Left colon (tissue), 2 donors: ENCODE data around the gene SRPK3. TPM values are rescaled to one million over a fixed set of nuclear protein-coding genes. Genes with fewer than 3 reads are reported as not detected.

ENCODE experiments used
- ATAC-seq: fragments of 200-7000 bp; cut with Tn5 transposase; one replicate; pipeline ENCODE4 v1.9.1; 2020; ENCODE audit warnings: mild to moderate bottlenecking, moderate library complexity
- DNase-seq, 2 donors: peaks; one replicate each; pipeline ENCODE4 v3.0.0-alpha.2; 2020
- intact Hi-C, 2 donors: fragments of 100-400 bp; cut with DNase I in 1 of 2; cut with micrococcal nuclease in 1 of 2; formaldehyde crosslinking; loops; one replicate each; pipeline versions ENCODE4 v1.11.2 to v1.14.0; 2022; cut with DNase I, micrococcal nuclease
- total RNA-seq, 2 donors: library from RNA; stranded (reverse); fragmentation: NEBNext Ultra II Directional; extraction: Animal tissue kit (Norgen Biotek cat#: 25700); gene quantifications; one replicate each; pipeline ENCODE4 v1.2.1, GENCODE V29; 2021
- donor health status: DM: no; HTN: no; CAD: no.
- donor health status: DM: yes; HTN: yes; CAD: no.

SRPK3 gene
- total RNA-seq, 2 donors from 2014 or later, result 1.4 to 1.7 TPM

DNA sequence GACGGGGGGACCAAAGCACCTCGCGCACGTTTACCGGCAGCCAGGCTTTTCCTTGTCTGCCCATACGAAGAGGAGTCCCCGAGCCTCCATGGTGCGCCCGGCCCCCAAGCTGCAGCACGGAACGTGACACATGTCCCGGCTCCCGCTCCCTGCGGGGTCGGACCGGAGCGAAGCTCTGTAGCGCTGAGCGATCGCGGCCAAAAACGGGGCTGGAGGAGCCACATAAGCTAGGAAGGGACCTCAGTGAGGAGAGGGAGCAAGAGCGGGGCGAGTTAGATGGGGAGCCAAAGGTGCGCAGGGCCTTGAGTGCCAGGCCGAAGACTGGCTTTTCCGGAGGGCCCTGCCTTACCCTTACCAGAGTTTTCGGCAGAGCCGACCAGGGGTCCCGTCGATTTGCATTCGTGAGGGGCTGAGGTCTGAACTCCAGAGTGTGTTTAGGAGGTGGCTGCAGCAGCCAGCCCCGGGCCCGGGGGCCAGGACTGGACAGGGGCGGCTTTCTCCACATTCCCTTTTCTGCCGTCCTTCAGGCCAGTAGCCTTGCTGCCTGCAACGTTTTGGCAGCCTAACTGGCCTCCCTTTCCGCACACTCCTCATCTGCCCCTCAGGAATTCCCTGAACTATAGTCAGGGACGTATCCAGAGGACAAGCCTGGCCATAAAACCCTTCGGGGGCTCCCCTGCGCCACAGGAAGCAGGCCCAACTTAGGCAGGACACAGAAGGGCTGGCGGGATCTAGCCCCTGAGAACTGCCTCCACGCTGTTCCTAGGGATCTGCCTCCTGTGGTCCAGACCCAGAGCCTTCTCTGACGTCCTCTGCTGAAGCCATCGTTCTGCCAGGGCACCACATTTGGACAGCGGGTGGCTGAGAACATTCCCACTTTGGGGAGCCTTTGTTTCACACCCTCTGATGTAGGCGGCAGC, 14.3 kb downstream of the SRPK3 start:
- intact Hi-C loops, result no loop called here
- ATAC-seq (peak; percentile 10), DNase-seq (no peak)

DNA sequence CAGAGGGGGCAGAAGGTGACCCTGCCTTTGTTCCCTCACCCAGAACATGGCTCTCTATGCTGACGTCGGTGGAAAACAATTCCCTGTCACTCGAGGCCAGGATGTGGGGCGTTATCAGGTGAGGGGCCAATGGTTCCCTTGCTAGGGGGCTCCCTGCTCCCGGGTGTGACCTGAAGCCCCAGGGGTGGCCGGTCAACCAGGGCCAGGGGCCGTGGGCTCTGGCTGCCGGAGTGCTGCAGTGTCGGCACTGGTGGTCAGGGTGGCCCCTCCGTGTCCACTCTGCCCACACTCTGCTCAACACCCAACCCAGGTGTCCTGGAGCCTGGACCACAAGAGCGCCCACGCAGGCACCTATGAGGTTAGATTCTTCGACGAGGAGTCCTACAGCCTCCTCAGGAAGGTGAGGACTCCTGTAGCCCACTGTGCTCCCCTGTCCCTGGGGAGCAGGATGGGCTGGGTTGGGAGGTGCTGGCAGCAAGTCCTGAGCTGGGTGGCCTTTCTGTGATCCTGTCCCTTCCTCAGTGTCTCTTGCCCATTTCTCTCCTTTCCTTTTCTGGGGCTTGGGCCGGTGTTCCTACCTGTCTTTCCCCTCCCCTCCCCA, 16.7 kb downstream of the SRPK3 start:
- DNase-seq (no peak), ATAC-seq (no peak)
- intact Hi-C loops, result no loop called here

DNA sequence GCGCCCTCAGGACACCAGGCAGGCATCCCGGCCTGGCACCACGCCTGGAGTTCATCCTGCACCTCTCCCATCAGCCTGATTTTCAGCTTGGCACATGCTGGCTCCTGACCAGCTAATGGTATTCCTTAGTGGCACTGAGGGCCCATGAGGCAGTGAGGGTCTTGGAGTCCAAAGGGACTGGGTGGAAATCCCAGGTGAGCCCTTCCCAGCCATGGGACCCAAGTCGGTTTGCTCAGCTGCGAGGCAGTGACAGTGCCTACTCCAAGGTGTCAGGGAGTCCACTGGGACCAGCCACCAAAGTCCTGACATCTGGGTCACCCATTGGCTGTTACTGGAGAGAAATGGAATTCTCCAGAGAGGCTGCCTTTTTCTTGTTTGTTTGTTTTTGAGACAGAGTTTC, 18.5 kb downstream of the SRPK3 start:
- DNase-seq (no peak), ATAC-seq (no peak)

DNA sequence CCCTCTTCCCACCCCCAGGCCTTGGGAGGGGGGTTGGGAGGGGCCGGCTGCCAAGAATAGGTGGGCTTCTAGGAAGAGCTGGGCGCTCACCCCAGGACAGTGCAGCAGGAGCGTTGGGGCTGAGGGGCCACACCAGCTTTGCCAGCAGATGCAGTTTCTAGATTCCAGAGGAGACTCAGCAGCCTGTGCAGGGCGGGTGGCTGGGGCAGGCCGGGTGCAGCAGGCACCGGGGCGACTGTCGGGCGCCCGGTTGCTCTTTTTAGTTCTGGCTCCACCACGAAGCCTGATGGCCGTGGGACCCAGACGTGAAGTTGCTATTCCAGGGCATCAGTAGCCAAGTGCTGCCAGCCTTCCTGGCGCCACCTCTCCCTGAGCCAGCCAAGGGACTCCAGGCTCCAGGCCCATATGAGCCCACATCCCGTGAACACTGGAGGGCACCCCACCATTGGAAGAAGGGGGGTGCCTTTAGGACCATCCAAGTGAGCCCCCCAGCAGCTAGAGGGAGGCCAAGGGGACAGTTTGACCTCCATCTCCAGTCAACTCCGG, 19.4 kb downstream of the SRPK3 start:
- DNase-seq (no peak), ATAC-seq (no peak)
- intact Hi-C loops, result no loop called here

More for the DNA sequence above, 18.5 kb downstream of the SRPK3 start:
- intact Hi-C loops, result no loop called here

DNA sequence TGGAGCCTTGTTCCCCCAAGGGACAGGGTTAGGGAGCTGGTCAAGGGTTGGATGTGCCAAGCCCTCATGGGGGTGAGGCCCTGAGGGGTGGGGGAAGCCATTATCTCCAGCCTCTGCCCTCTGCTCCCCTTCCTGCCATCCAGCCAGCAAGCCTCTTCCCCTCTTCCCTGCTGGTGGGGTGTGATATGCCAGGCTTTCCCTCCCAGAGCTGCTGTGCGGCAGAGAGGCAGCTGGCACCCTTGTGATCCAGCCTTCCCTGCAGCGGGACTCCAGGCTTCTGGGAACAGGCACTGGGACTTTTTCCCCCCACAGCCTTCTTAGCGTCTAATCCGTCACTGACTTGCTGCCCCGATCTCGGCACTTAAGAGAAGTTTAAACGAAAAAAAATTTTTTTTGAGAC, 19.9 kb downstream of the SRPK3 start:
- intact Hi-C loops, result no loop called here
- DNase-seq, result no peak
- ATAC-seq, result no peak

DNA sequence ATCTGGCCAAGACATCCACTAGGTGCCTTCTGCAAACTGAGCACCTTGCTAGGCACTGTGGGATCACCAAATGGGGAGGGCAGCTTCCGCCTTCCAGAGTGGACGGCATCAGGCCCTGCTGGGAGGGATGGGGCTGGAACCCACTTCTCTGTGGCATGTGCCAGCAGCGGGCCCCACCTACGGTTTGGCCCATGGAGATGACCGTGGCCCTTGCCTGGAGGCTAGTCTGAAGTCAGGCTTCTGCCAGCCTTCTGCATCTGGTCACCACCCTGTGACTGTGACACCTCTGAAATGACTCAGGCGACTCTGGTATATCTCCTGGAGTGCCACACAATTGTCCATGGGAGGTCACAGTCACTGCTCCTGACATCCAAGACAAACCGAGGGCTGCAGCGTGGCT, 20.8 kb downstream of the SRPK3 start:
- no peak for ATAC-seq
- intact Hi-C loops, result no loop called here
- DNase-seq, result no peak

DNA sequence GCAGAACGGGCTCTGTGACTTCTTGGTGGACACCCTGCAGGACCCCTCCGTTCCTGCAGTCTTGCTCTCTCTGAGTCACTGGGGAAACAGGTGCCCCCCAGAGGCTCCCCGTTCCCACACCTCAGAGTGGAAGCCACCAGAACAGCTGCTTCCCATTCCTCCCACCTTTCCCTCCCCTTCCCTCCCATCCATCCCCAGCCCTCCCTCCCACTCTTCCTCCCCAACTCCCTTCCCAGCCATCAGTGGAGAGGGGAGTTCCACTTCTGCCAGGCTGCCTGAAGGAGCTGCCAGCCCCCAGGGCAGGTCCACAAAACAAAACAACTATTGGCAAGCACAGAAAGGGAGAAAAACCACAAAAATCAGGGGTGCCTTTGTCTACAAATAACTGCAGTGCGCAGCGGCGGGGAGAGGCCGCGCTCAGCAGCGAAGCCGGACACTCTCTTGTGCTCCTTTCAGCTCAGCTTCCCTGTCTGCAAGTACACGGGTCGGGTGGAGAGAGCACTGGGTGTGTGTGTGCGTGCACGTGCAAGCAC, 21.7 kb downstream of the SRPK3 start:
- DNase-seq (no peak), ATAC-seq (no peak)
- intact Hi-C loops, result no loop called here

DNA sequence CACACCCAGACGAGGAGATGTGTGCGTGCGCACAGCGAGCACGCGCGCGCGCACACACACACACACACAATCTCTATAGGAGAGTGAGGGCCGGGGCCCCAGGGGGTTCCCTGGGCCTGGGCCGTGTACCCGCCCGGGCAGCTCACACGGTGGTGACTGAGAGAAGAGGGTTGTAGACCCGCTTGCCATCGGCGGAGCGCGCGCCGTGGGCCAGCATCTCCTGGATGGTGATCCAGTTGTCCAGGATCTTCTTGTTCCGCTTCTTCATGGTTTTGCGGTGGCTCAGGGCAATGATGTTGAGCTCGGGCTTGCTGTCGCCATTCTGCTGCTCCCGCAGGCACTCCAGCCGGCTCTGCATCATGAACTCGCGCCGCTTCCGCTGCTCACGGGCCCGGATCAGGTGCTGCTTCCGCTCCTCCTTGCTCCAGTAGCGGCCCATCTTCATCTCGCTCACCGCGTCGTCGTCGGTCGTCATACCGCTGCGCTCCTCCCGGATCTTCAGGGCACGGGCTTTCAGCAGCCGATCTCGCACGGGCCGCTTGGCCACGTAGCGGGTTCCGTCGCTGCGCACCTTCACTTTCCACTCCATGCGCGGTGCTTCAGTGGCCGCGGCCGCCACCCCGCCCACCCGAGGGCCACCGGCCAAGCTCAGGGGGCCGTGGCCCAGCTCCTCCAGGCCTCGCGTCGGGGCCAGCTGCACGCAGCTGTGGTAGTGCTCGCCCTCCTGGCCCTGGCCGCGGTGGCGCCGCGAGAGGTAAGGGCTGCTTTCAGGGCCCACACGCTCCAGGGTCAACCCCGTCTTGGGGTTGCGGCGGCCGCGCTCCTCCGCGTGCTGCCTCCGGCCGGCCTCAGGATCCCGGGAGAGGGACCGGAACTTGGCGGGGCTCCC, 22.6 kb downstream of the SRPK3 start:
- no peak for DNase-seq
- ATAC-seq, result no peak
- intact Hi-C loops, result no loop called here

DNA sequence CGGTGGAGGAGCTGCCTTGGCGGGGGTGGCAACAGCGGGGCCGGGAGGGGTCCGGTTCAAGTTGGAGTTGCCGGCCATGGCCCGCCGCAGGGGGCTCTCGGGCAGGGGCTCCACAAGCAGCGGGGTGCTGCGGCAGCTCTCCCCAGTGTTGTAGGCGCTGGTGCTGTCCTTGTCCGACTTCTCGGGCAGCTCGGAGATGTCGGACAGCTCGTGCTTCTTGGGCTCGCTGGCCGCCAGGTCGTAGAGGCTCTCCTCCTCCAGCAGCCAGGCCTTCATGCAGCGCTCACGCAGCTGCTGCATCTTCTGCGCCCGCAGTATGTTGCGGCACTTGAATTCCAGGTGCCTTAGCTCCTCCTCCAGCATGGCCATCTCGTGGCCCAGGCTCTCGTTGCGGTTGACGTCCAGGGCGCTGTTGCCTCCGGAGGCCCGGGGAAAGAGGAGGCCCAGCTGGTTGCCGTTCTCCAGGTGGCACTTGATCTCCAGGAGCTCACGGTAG, 23.3 kb downstream of the SRPK3 start:
- intact Hi-C loops, result no loop called here
- DNase-seq (no peak), ATAC-seq (no peak)

DNA sequence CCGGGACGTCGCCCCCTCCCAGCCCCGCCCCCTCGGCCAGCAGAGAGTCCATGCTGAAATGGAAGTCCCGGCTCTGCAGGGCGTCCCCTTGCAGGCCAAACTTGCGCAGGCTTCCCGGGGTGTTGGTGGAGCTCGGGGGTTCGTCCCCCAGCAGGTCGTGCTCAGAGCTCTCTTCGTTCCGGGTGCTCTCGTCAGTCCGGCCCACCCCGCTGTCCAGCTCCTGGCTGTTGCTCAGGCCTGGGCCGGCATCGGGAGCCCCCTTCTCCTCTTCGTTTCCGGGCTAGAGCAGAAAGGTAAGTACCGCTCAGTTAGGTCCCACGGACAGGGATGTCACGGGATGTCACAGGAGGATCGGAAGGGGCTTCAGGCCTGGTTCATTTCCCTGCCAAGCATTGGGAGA, 23.8 kb downstream of the SRPK3 start:
- intact Hi-C loops, result no loop called here
- DNase-seq, result no peak
- ATAC-seq, result no peak

DNA sequence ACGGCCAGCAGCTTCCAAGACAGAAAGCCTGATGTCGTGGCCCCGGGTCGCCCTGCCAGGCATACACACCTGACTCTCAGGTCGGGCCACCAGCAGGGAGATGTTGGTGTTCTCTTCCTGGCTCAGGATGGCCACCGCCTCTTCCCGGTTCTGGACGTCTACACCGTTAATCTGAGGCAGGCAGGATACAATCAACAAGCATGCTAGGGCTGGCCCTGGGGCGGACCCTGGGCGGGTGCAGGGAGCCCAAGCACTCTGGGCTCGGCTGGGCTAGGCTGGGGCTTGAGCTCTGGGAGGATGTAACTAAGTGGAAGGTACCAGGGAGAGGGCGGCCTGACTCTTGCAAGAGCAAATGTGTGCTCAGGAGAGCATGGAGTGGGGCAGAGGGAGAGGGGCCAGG, 24.6 kb downstream of the SRPK3 start:
- DNase-seq, result no peak
- intact Hi-C loops, result no loop called here
- ATAC-seq, result no peak

DNA sequence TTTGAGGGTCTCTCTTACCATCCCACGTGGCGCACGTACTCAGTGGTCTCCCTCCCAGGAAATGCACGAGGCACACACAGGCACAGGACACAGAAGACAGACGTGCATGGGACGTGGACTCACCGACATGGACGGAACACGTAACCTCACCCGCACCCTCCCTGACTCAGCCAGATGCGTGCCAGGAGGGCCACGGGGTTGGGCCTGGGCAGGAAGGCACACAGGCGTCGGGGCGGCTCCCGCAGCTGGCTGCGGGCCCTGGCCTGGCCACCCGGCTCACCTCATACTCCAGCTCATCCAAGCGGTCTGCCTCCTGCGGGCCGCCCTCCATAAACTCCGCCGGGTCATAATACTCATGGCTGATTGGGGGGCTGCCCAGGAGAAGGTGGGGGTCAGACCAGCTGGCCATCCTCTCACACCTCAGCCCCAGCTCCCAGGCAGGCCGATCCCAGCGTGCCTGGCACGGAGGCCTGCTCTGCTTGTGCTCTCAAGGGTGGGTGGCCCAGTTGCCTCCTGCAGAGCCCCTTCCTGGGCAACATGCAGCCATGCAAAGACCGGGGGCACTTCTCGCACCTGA, 26.2 kb downstream of the SRPK3 start:
- ATAC-seq, result no peak
- intact Hi-C loops, result no loop called here
- DNase-seq, result no peak

DNA sequence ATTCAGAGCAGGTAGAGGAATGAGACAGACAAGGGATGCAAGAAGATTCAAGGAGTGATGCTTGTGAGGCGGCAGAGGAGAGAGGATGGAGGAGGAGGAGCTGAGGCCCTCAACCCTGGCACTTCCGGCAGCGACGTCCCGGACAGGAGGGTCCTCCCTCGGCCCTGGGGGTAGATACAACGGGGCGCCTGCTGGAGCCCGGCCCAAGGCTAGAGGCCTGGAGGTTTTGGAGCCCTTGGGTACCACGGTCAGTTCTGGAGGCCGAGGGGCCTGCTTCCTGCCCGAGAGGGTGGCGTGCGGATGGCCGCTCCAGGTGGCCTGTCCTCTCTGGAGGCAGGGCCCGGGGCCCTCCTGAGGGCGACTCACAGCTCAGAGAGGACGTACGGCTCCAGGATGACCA, 27.1 kb downstream of the SRPK3 start:
- DNase-seq (no peak), ATAC-seq (no peak)
- intact Hi-C loops, result no loop called here

DNA sequence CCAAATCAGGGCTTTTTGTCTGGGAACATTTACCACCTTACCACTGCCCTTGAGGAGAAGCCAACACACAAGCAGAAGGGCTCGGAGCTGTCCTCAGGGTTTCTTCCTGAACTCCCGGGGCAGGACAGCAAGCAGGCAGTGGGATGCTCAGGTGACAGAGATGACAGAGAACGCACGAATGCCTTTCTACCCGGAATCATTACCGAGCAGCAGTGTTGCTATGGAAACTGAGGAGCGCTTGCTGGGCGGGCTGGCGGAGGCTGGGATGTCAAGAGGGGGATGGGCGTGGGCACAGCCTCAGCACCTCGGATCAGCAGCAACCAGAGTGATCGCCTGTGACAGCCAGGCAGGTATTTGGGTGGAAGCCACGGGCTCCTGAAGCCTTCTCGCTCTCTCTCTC, 31.4 kb downstream of the SRPK3 start:
- intact Hi-C loops, result no loop called here
- DNase-seq, result no peak
- ATAC-seq, result no peak

DNA sequence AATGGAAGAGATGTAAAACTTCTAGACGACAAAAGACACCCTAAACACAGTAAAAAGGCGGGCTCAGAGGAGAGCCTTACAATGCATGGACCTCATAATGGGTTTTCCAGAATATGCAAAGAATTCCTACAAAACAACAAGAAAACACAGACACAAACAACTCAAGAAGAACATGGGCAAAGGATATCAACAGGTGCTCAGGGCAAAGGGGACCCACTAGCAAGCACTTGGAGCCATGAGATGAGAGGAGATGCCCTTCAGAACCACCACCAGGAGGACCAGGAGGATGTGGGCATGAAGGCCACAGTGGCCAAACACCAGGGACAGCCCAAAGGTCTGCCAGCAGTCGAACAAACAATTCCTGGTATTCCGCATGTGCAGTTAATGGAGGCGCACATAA, 32.3 kb downstream of the SRPK3 start:
- DNase-seq, result no peak
- ATAC-seq, result no peak
- intact Hi-C loops, result no loop called here

DNA sequence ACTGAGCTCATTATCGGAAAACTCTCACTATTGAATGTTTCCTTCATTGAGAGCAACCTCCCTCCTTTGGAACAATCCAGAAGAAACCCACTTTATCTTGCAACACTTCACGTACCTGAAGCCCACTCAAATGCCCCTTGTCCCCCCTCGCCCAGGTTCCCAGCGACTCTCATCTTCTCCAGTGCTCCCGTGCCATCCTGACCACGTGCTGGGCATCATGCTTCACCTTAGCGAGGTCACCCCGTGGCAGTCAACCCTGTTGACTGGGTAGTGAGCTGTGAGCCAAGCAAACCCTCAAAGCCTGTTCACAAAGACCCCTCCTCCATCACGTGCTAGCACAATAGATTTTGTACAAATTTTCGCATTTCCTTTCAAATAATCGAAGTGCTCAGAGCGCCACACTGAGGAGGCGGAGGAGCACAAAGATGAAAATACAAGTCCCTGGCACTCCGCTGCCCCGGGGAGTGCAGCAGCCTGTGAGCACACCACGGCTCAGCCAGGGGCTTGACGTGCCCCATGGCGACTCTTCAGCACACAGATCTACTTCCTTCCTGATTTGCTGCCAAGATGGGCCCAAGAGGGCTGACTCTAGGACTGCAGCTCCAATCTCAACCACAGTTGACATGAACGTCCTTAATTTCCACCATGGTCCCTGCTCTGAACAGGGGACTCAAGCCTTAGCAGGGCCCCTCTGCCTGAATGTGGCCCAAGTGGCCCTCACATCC, 33.9 kb downstream of the SRPK3 start:
- DNase-seq (no peak), ATAC-seq (no peak)
- intact Hi-C loops, result no loop called here

DNA sequence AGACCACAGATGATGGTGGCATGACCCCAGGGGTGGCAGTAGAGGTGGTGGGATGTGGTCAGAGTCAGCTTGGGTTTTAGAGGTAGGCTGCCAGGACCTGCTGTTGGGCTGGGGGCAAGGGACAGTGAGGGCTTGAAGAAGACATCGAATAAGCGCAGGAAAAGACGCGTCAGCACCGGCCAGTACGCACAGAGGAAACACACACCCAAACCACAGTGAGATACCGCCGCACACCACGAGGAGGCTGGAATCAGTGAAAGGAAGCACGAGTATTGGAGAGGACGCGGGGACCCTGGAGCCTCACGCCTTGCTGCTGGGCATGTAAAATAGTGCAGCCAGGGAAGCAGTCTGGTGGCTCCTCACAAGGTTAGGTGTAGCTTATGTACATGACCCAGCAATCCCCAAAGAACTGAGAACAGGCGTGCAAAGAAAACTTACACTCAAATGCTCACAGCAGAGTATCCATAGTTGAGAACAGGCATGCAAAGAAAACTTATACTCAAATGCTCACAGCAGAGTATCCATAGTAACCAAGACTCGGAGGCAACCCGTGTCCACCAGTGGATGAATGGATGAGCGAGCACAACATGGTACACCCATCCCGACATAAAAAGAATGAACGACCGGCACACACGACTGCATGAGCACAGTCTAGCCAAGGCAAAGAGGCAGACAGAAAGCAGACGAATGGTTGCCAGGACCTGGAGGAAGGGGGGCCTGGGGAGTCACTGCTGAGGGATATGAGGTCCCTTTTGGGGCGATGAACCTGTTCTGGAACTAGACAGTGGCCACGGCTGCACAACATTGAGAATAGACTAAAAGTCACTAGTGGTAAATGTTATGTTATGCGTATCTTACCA, 36.2 kb downstream of the SRPK3 start:
- peak in 1 of 2 donors; percentile 22 for DNase-seq
- intact Hi-C loops, result no loop called here
- ATAC-seq, result no peak
